ENCODE data around the gene ZNF726.
A peak's percentile ranks its signal among the peaks of the same experiment; 100 is the strongest.
"Not testable (repeated sequence)": the region's sequence is repeated elsewhere in the genome, so short reads cannot be mapped to it uniquely, and the experiment has no call there.

The ZNF726 gene
- total RNA-seq = 3.9 reads per million, percentile 15 among the genes with 10 or more reads in this experiment

- peak; percentile 84 for DNase-seq
These were observed at the start of gene ZNF726 for GRCh38 chr19:23914402-23915286. Gene ZNF726, plus strand, starts transcription at chr19:23914886. Its CDS starts 109 bp downstream, at chr19:23914995.

GRCh38 chr19:23867895-23868294 is 46.8 kb upstream of the ZNF726 start:
- no peak for DNase-seq

- no peak for DNase-seq
These were observed 46.1 kb upstream of the ZNF726 start for GRCh38 chr19:23868630-23869029.

- no peak for DNase-seq
These were observed 42.3 kb upstream of the ZNF726 start for GRCh38 chr19:23872282-23872919.

- DNase-seq = no peak
These were observed 38.4 kb upstream of the ZNF726 start for GRCh38 chr19:23876261-23876660.

- DNase-seq = not testable (repeated sequence)
These were observed 37.9 kb upstream of the ZNF726 start for GRCh38 chr19:23876756-23877155.

- DNase-seq = no peak
These were observed 32.2 kb upstream of the ZNF726 start for GRCh38 chr19:23882493-23882892.

GRCh38 chr19:23884363-23884762 is 30.3 kb upstream of the ZNF726 start:
- no peak for DNase-seq

- DNase-seq = no peak
These were observed 27.0 kb upstream of the ZNF726 start for GRCh38 chr19:23887642-23888041.

- not testable (repeated sequence) for DNase-seq
These were observed 18.6 kb upstream of the ZNF726 start for GRCh38 chr19:23896096-23896495.

- DNase-seq = no peak
These were observed 17.8 kb upstream of the ZNF726 start for GRCh38 chr19:23896912-23897311.

- DNase-seq = no peak
These were observed 13.3 kb upstream of the ZNF726 start for GRCh38 chr19:23901360-23901759.

- no peak for DNase-seq
These were observed 10.3 kb upstream of the ZNF726 start for GRCh38 chr19:23904406-23904805.

GRCh38 chr19:23905771-23906170 is 8.9 kb upstream of the ZNF726 start:
- no peak for DNase-seq

GRCh38 chr19:23906835-23907234 is 7.9 kb upstream of the ZNF726 start:
- no peak for DNase-seq

GRCh38 chr19:23908165-23908564 is 6.5 kb upstream of the ZNF726 start:
- no peak for DNase-seq

- DNase-seq = no peak
These were observed 5.5 kb upstream of the ZNF726 start for GRCh38 chr19:23909222-23909621.

- no peak for DNase-seq
These were observed 755 bp upstream of the ZNF726 start for GRCh38 chr19:23913931-23914330.

- DNase-seq = no peak
These were observed 2.3 kb downstream of the ZNF726 start for GRCh38 chr19:23916991-23917390.

- DNase-seq = no peak
These were observed 3.2 kb downstream of the ZNF726 start for GRCh38 chr19:23917856-23918255.

GRCh38 chr19:23925285-23925684 is 10.6 kb downstream of the ZNF726 start:
- no peak for DNase-seq

GRCh38 chr19:23932878-23933277 is 18.2 kb downstream of the ZNF726 start:
- DNase-seq = no peak

- not testable (repeated sequence) for DNase-seq
These were observed 22.3 kb downstream of the ZNF726 start for GRCh38 chr19:23937031-23937430.

- no peak for DNase-seq
These were observed 28.7 kb downstream of the ZNF726 start for GRCh38 chr19:23943411-23943810.

All from effector CD4-positive, alpha-beta T cell (primary cell).